ENCODE measurements around the gene LRRN2.

LRRN2 gene

DNA sequence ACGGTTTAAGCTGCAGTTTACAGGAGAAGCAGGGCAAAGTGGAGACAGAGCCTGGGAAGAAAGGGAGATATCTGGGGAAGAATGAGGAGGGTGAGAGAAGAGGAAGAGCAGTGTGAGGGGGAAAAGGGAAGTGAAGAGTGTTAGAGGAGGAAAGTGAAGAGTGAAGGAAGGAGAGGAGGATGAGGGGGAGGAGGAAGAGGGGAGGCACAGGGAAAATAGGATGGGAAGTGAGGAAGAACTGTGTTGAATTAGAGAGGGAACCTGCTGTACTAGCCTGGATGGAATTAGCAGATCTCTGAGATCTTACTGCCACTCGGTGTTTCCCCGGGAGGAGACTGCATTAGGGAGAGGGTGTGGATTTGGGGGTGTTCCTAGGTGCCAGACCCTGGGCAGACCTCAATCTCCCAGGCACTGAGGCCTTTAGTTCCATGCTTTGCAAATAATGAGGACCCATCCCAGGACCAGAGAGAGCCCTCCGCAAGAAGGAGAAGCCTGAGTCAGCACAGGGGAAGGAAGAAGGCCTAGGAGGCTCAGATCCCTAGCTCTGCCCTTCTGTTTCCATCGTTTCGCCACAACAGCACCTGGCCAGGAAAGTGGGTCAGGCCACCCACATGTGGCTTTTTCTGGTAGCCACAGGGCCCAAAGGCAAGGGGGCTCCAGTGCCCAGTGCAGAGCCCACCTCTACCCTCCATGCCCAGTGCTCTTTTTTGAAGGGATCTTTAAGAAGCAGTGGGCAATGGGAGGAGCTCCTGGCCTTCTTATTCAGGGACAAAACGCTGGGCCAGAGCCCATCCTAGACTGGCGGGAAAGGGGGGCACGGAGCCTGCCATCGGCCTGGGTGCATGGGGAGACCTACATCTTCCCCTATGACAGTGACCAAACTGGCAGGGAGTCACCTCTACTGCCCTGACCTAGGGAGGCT is 2.0 kb downstream of the LRRN2 start:
- TF ChIP-seq MAX (IDR thresholded peaks at IDR 0.05) (no peak), EGR1 (IDR thresholded peaks at IDR 0.05) (no peak), TCF12 (IDR thresholded peaks at IDR 0.05; ENCODE audit: low read depth) (no peak), RAD21 (IDR thresholded peaks at IDR 0.05; ENCODE audit: low read depth) (no peak), YY1 (IDR thresholded peaks at IDR 0.05; ENCODE audit: low read depth) (no peak)

GRCh38 chr1:204680461-204680860 is 5.1 kb downstream of the LRRN2 start:
- no peak for TF ChIP-seq RAD21 (IDR thresholded peaks at IDR 0.05; ENCODE audit: low read depth)
- TF ChIP-seq FOXM1 (IDR thresholded peaks at IDR 0.05; ENCODE audit: borderline replicate concordance, low read depth): no peak
- TF ChIP-seq TEAD4 (IDR thresholded peaks at IDR 0.05): no peak
- no peak for TF ChIP-seq NFIC (IDR thresholded peaks at IDR 0.05)
- no peak for TF ChIP-seq YY1 (IDR thresholded peaks at IDR 0.05; ENCODE audit: low read depth)
- TF ChIP-seq, protein P1, sequence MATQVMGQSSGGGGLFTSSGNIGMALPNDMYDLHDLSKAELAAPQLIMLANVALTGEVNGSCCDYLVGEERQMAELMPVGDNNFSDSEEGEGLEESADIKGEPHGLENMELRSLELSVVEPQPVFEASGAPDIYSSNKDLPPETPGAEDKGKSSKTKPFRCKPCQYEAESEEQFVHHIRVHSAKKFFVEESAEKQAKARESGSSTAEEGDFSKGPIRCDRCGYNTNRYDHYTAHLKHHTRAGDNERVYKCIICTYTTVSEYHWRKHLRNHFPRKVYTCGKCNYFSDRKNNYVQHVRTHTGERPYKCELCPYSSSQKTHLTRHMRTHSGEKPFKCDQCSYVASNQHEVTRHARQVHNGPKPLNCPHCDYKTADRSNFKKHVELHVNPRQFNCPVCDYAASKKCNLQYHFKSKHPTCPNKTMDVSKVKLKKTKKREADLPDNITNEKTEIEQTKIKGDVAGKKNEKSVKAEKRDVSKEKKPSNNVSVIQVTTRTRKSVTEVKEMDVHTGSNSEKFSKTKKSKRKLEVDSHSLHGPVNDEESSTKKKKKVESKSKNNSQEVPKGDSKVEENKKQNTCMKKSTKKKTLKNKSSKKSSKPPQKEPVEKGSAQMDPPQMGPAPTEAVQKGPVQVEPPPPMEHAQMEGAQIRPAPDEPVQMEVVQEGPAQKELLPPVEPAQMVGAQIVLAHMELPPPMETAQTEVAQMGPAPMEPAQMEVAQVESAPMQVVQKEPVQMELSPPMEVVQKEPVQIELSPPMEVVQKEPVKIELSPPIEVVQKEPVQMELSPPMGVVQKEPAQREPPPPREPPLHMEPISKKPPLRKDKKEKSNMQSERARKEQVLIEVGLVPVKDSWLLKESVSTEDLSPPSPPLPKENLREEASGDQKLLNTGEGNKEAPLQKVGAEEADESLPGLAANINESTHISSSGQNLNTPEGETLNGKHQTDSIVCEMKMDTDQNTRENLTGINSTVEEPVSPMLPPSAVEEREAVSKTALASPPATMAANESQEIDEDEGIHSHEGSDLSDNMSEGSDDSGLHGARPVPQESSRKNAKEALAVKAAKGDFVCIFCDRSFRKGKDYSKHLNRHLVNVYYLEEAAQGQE (IDR thresholded peaks at IDR 0.05; ENCODE audit: low read depth): no peak
- TF ChIP-seq TCF12 (IDR thresholded peaks at IDR 0.05; ENCODE audit: low read depth): no peak
- no peak for TF ChIP-seq ZBTB7A (IDR thresholded peaks at IDR 0.05; ENCODE audit: low read depth)
- TF ChIP-seq, protein P2, sequence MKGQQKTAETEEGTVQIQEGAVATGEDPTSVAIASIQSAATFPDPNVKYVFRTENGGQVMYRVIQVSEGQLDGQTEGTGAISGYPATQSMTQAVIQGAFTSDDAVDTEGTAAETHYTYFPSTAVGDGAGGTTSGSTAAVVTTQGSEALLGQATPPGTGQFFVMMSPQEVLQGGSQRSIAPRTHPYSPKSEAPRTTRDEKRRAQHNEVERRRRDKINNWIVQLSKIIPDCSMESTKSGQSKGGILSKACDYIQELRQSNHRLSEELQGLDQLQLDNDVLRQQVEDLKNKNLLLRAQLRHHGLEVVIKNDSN (IDR thresholded peaks at IDR 0.05): no peak
- no peak for TF ChIP-seq TAF1 (IDR thresholded peaks at IDR 0.05; ENCODE audit: low read depth)
- no peak for TF ChIP-seq MAX (IDR thresholded peaks at IDR 0.05)
- TF ChIP-seq EP300 (IDR thresholded peaks at IDR 0.05; ENCODE audit: borderline replicate concordance): no peak
- TF ChIP-seq EGR1 (IDR thresholded peaks at IDR 0.05): no peak

DNA sequence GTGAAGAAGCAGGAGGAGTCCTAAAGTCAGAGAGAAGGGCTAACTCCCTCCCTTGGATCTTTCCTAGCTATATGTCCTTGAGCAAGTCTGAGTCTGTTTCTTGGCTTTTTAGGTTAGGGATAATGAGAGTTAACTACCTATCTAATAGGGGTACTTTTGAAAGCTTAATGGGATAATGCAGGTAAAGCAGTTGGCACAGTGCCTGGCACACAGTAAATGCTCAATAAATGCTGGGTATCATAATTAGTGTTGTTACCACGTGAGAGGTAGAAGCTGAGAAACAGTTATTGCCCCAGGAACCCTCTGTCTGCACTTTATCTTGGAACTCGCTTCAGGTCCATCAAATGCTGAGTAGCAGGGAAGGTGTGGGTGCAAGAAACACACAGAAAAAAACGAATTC is 5.5 kb downstream of the LRRN2 start:
- TF ChIP-seq NFIC (IDR thresholded peaks at IDR 0.05): no peak
- TF ChIP-seq CREB1 (IDR thresholded peaks at IDR 0.05; ENCODE audit: low read depth): no peak
- no peak for TF ChIP-seq CEBPB (IDR thresholded peaks at IDR 0.05)
- no peak for TF ChIP-seq TEAD4 (IDR thresholded peaks at IDR 0.05)
- TF ChIP-seq, protein P1 (IDR thresholded peaks at IDR 0.05; ENCODE audit: low read depth): no peak
- no peak for TF ChIP-seq EP300 (IDR thresholded peaks at IDR 0.05; ENCODE audit: borderline replicate concordance)
- TF ChIP-seq, protein P2 (IDR thresholded peaks at IDR 0.05): no peak
- TF ChIP-seq YY1 (IDR thresholded peaks at IDR 0.05; ENCODE audit: low read depth): no peak

DNA sequence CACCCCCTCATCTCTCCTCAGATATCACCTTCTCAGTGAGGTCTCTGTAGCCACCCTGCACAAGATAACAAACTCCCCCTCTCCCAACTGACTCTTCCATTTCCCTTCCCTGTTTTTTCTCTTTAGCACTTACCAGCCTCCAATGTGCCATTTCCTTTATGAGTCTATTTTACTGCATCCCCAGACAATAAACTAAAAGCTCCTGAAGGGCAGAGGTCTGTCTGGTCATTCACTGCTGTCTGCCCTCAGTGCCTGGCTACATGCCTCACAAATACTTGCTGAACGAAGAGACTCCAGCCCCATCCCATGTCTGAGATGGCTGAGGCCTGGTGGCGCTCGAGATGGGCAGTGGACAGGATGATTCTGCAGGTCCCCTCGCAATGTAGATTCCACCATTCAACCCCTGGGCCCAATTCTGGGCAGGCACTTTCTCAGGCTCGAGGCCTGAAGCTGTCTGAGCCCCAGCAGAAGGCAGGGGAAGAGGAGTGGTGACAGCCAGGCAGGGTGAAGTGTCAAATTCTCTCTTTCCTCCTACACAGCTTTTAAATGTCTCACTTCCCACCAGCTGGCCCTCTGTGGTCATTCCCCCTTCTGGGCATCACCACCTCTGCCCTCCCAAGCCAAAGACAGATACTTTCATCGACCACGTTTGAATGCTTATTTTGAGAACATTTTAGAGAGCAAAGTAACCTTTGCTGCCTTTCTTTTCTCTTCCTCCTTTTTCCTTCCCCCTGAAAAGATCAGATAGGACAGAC is 6.6 kb downstream of the LRRN2 start:
- TF ChIP-seq ZBTB7A (IDR thresholded peaks at IDR 0.05; ENCODE audit: low read depth): no peak
- no peak for TF ChIP-seq EGR1 (IDR thresholded peaks at IDR 0.05)
- no peak for TF ChIP-seq TAF1 (IDR thresholded peaks at IDR 0.05; ENCODE audit: low read depth)
- TF ChIP-seq RAD21 (IDR thresholded peaks at IDR 0.05; ENCODE audit: low read depth): no peak
- no peak for TF ChIP-seq MAX (IDR thresholded peaks at IDR 0.05)
- TF ChIP-seq EP300 (IDR thresholded peaks at IDR 0.05; ENCODE audit: borderline replicate concordance): no peak
- TF ChIP-seq, protein P1 (IDR thresholded peaks at IDR 0.05; ENCODE audit: low read depth): no peak
- no peak for TF ChIP-seq CREB1 (IDR thresholded peaks at IDR 0.05; ENCODE audit: low read depth)
- no peak for TF ChIP-seq TEAD4 (IDR thresholded peaks at IDR 0.05)
- no peak for TF ChIP-seq TCF12 (IDR thresholded peaks at IDR 0.05; ENCODE audit: low read depth)
- TF ChIP-seq, protein P2 (IDR thresholded peaks at IDR 0.05): no peak
- TF ChIP-seq YY1 (IDR thresholded peaks at IDR 0.05; ENCODE audit: low read depth): no peak
- no peak for TF ChIP-seq FOXM1 (IDR thresholded peaks at IDR 0.05; ENCODE audit: borderline replicate concordance, low read depth)
- TF ChIP-seq NFIC (IDR thresholded peaks at IDR 0.05): no peak
- TF ChIP-seq CEBPB (IDR thresholded peaks at IDR 0.05): no peak

Measured in Ishikawa (cell line).